HepG2 (cell line): ENCODE results near the gene EPX. TPM values are rescaled to one million over a fixed set of nuclear protein-coding genes. Genes with fewer than 3 reads are reported as not detected.
A peak's percentile ranks its signal among the peaks of the same experiment; 100 is the strongest.

ENCODE experiments used
- ATAC-seq: fragments of 200-7000 bp; cut with Tn5 transposase; 3 replicates; pipeline ENCODE4 v1.9.1; 2020; ENCODE audit warnings: mild to moderate bottlenecking, moderate library complexity
- BruUV-seq: library from RNA; stranded (reverse); fragments of 400-500 nt; replicated peaks from 2 replicates; lab custom pipeline; 2021; lab: Mats Ljungman, UMichigan
- CTCF ChIA-PET: fragments of 300-600 bp; formaldehyde crosslinking; extraction: SDS; loops from one replicate; lab custom pipeline; 2021; ENCODE audit warnings: low total read pairs, inconsistent platforms, low intra/inter-chr PET ratio; lab: Yijun Ruan, JAX
- POLR2A ChIA-PET: fragments of 350-600 bp; sonication (Branson Sonifier 250); formaldehyde crosslinking; loops from one replicate; lab custom pipeline; 2020; ENCODE audit warnings: antibody characterized with exemption, inconsistent platforms; lab: Yijun Ruan, JAX
- DNase-seq: peaks from one replicate; pipeline ENCODE4 v3.0.0-alpha.2; 2015; ENCODE audit warnings: low spot score
- FAIRE-seq: peaks from 3 replicates; lab custom pipeline; 2011; peaks lifted over from hg19 to GRCh38; lab: Jason Lieb, UNC
- H2AFZ ChIP-seq: one replicate; pipeline ENCODE4 v1.6.1; 2011; ENCODE audit warnings: low read length, inconsistent platforms
- H3K27ac ChIP-seq: fragments of 300-600 bp; 3 replicates; pipeline ENCODE4 v1.8.0; 2011; ENCODE audit warnings: mixed run types, mild to moderate bottlenecking, mixed read lengths, low read length, inconsistent platforms; ENCODE audit not compliant: insufficient read depth; ENCODE audit errors: extremely low read length
- H3K27me3 ChIP-seq, 2 experiments: fragments of 200-600 bp in 1 of 2; 2 replicates in 1 of 2; 3 replicates in 1 of 2; pipeline versions ENCODE4 v1.6.0 to v1.8.0; 2011; ENCODE audit warnings: low read length in 2 of 2, mild to moderate bottlenecking in 2 of 2, moderate library complexity in 2 of 2, inconsistent platforms in 1 of 2; ENCODE audit not compliant: insufficient read depth in 2 of 2, control insufficient read depth in 1 of 2
- H3K36me3 ChIP-seq, 2 experiments: fragments of 200-600 bp in 1 of 2; replicated peaks in 1 of 2; 2 replicates in 1 of 2; 3 replicates in 1 of 2; pipeline versions ENCODE4 v1.5.1 to v1.8.0; 2011; ENCODE audit warnings: low read length in 2 of 2, inconsistent platforms in 1 of 2; ENCODE audit not compliant: insufficient read depth in 2 of 2, control insufficient read depth in 1 of 2
- H3K4me1 ChIP-seq: 2 replicates; pipeline ENCODE4 v1.5.1; 2012; ENCODE audit warnings: low read length, inconsistent platforms; ENCODE audit not compliant: insufficient read depth
- H3K4me2 ChIP-seq: 2 replicates; pipeline ENCODE4 v1.6.0; 2011; ENCODE audit warnings: low read depth, low read length, inconsistent platforms
- H3K4me3 ChIP-seq, 3 experiments: fragments of 200-600 bp in 1 of 3; sonication (generic), shearing (Covaris generic) in 1 of 3; replicated peaks in 1 of 3; 2 replicates each; pipeline ENCODE4 v1.5.1; 2011 to 2016; ENCODE audit warnings: low read length in 3 of 3, inconsistent platforms in 2 of 3, low read depth in 2 of 3, mild to moderate bottlenecking in 2 of 3, control low read depth in 1 of 3, mixed read lengths in 1 of 3; ENCODE audit not compliant: insufficient read depth in 1 of 3
- H3K79me2 ChIP-seq: one replicate; pipeline ENCODE4 v1.6.1; 2011; ENCODE audit warnings: low read length, inconsistent platforms; ENCODE audit not compliant: insufficient read depth
- H3K9ac ChIP-seq: 2 replicates; pipeline ENCODE4 v1.6.0; 2011; ENCODE audit warnings: mild to moderate bottlenecking, low read depth, low read length, inconsistent platforms; ENCODE audit not compliant: insufficient read depth
- H3K9me3 ChIP-seq: 2 replicates; pipeline ENCODE4 v1.5.1; 2012; ENCODE audit warnings: mild to moderate bottlenecking, low read length
- H4K20me1 ChIP-seq: 2 replicates; pipeline ENCODE4 v1.6.0; 2011; ENCODE audit warnings: inconsistent platforms, mild to moderate bottlenecking, low read length, moderate library complexity; ENCODE audit not compliant: insufficient read depth
- MAFF ChIP-seq: IDR thresholded peaks from 2 replicates; pipeline ENCODE4 v1.6.1; 2011; ENCODE audit warnings: low read depth, low read length, improper control_type of control experiment
- MAFK ChIP-seq, 2 experiments: IDR thresholded peaks in 1 of 2; conservative IDR thresholded peaks in 1 of 2; 2 replicates each; pipeline ENCODE4 v1.6.1; 2011; ENCODE audit warnings: improper control_type of control experiment in 2 of 2, low read length in 2 of 2
- RAD21 ChIP-seq: fragments of 450-650 bp; formaldehyde crosslinking; IDR thresholded peaks from 2 replicates; pipeline ENCODE4 v1.5.0; 2020; ENCODE audit warnings: mild to moderate bottlenecking
- SRF ChIP-seq: IDR thresholded peaks from 2 replicates; pipeline ENCODE4 v1.6.1; 2011; ENCODE audit warnings: mild to moderate bottlenecking, low read depth, low read length, moderate library complexity
- TAF1 ChIP-seq: sonication (generic); formaldehyde crosslinking; IDR thresholded peaks from 2 replicates; pipeline ENCODE4 v1.4.0; 2020; ENCODE audit warnings: missing genetic modification reagents
- ZFP37 ChIP-seq: sonication (generic); formaldehyde crosslinking; IDR thresholded peaks from 2 replicates; pipeline ENCODE4 v1.4.0; 2020; ENCODE audit warnings: missing genetic modification reagents, borderline replicate concordance
- ZNF547 ChIP-seq: sonication (generic); formaldehyde crosslinking; IDR thresholded peaks from 2 replicates; pipeline ENCODE4 v1.5.1; 2020; ENCODE audit warnings: mild to moderate bottlenecking, missing genetic modification reagents
- WGBS: methylation state at CpG from one replicate; pipeline ENCODE4 v1.1.6; 2017; ENCODE audit warnings: low lambda C conversion rate; 5-methylcytosine and 5-hydroxymethylcytosine counted together
- in situ Hi-C: cut with HindIII; loops from 2 replicates; pipeline ENCODE4 v1.10.0; 2017; ENCODE audit warnings: low pct_unique_long_range_greater_than_20kb; ENCODE audit not compliant: extremely low pct_ligation_motif_present
- intact Hi-C: fragments of 100-400 bp; cut with micrococcal nuclease; formaldehyde crosslinking; loops from one replicate; pipeline ENCODE4 v1.10.0; 2022; ENCODE audit not compliant: unreplicated experiment
- polyA plus RNA-seq, 8 experiments: library from polyadenylated mRNA; depleted of rRNA in 3 of 8; stranded (reverse) in 7 of 8; unstranded in 1 of 8; fragments of >200 nt; fragmentation: Illumina TruSeq in 4 of 8; extraction: Trizol in 4 of 8; gene quantifications; 2 replicates each; pipeline versions ENCODE4 v1.2.1 to v1.2.3, GENCODE V29; 2011 to 2016; ENCODE audit warnings: low read depth in 4 of 8, missing spikeins in 1 of 8, mixed read lengths in 1 of 8; ENCODE audit not compliant: insufficient read depth in 1 of 8
- total RNA-seq, 5 experiments: library from RNA; depleted of rRNA; stranded (reverse); fragments of >200 nt; fragmentation: Illumina TruSeq; extraction: Trizol; gene quantifications; 2 replicates each; pipeline ENCODE4 v1.2.3, GENCODE V29; 2016; ENCODE audit warnings: low read depth in 1 of 5
- TF ChIP-seq, protein P1 (sequence below): sonication (generic); formaldehyde crosslinking; IDR thresholded peaks from 2 replicates; pipeline ENCODE4 v1.4.0; 2020; ENCODE audit warnings: missing genetic modification reagents
- TF ChIP-seq, protein P2 (sequence below): sonication (generic); formaldehyde crosslinking; IDR thresholded peaks from 2 replicates; pipeline ENCODE4 v1.8.0; 2022; ENCODE audit warnings: mild to moderate bottlenecking, missing genetic modification reagents; ENCODE audit not compliant: insufficient replicate concordance

The EPX gene
- total and polyA plus RNA-seq, 2 of the 13 experiments (the other 11 are each of a cell fraction or from before 2014, with no cell fraction given): not detected

DNA sequence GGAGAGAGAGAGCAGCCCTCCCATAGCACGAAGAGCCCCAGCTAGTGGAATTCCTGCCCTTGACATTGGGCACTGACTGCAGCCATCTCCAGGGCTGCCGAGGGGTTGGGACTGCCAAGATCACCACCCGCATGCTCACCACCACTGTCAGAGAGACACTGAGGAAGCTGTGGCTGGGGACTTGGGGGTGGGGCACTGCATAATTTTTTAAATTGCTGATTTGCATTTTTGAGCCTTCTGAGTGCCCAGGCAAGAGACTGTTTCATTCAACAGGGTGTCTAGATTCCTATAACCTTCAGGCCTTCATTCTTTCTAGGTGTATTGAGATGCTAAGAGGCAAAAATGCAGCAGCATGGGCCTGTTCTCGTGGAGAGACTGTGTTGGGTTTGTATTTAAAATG lies 9.0 kb upstream of the EPX start:
- H2AFZ ChIP-seq: no peak overlapping the region
- 57% methylated on average over 2 of the region's 4 CpGs for WGBS
- POLR2A ChIA-PET: no interaction called here
- CTCF ChIA-PET: no interaction called here
- H3K4me3 ChIP-seq: no peak overlapping the region
- H3K9me3 ChIP-seq: no peaks in the 10 kb centered on the region
- no peaks in the 10 kb centered on the region for H3K4me1 ChIP-seq
- DNase-seq (no peak), ATAC-seq (no peak), FAIRE-seq (no peak)
- intact Hi-C loops: no loop called here
- H3K27ac ChIP-seq: no peak overlapping the region
- in situ Hi-C loops: no loop called here
- no peak overlapping the region for H3K9ac ChIP-seq
- H3K4me2 ChIP-seq: no peak overlapping the region
- peaks cover 0 to 17% of the 10 kb centered on the region in 2 experiments; a peak in 3 of 5 replicates for H3K27me3 ChIP-seq
- H3K36me3 ChIP-seq: no peaks in the 10 kb centered on the region
- H4K20me1 ChIP-seq: no peaks in the 10 kb centered on the region
- TF ChIP-seq ZFP37 (CRISPR knock-in tag): no peak
- TF ChIP-seq RAD21: no peak
- TF ChIP-seq ZNF547 (CRISPR knock-in tag): no peak
- TF ChIP-seq MAFF: peak; percentile 54; the same call in 1 of the 2 replicates
- TF ChIP-seq MAFK (conservative IDR thresholded peaks at IDR 0.05 in 1 of 2, IDR thresholded peaks at IDR 0.05 in 1 of 2; ENCODE audit: low read length in 2 of 2): peak in 1 of 2 experiments; percentile 57; a peak in 3 of 4 replicates
- TF ChIP-seq, protein P1, sequence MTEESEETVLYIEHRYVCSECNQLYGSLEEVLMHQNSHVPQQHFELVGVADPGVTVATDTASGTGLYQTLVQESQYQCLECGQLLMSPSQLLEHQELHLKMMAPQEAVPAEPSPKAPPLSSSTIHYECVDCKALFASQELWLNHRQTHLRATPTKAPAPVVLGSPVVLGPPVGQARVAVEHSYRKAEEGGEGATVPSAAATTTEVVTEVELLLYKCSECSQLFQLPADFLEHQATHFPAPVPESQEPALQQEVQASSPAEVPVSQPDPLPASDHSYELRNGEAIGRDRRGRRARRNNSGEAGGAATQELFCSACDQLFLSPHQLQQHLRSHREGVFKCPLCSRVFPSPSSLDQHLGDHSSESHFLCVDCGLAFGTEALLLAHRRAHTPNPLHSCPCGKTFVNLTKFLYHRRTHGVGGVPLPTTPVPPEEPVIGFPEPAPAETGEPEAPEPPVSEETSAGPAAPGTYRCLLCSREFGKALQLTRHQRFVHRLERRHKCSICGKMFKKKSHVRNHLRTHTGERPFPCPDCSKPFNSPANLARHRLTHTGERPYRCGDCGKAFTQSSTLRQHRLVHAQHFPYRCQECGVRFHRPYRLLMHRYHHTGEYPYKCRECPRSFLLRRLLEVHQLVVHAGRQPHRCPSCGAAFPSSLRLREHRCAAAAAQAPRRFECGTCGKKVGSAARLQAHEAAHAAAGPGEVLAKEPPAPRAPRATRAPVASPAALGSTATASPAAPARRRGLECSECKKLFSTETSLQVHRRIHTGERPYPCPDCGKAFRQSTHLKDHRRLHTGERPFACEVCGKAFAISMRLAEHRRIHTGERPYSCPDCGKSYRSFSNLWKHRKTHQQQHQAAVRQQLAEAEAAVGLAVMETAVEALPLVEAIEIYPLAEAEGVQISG (CRISPR knock-in tag): no peak
- TF ChIP-seq, protein P2, sequence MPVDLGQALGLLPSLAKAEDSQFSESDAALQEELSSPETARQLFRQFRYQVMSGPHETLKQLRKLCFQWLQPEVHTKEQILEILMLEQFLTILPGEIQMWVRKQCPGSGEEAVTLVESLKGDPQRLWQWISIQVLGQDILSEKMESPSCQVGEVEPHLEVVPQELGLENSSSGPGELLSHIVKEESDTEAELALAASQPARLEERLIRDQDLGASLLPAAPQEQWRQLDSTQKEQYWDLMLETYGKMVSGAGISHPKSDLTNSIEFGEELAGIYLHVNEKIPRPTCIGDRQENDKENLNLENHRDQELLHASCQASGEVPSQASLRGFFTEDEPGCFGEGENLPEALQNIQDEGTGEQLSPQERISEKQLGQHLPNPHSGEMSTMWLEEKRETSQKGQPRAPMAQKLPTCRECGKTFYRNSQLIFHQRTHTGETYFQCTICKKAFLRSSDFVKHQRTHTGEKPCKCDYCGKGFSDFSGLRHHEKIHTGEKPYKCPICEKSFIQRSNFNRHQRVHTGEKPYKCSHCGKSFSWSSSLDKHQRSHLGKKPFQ (CRISPR knock-in tag): no peak
- no peak for TF ChIP-seq SRF
- no peak for TF ChIP-seq TAF1 (CRISPR knock-in tag)
- no TSS peak for BruUV-seq
- H3K79me2 ChIP-seq: no peaks in the 10 kb centered on the region
